OCI-LY7 (cell line): ENCODE results near the gene FBXL22. TPM values are rescaled to one million over a fixed set of nuclear protein-coding genes. Genes with fewer than 3 reads are reported as not detected.

ENCODE experiments used
- BruUV-seq: library from RNA; stranded (reverse); fragments of 400-500 nt; replicated peaks from 2 replicates; lab custom pipeline; 2021; lab: Mats Ljungman, UMichigan
- CTCF ChIA-PET: fragments of 300-600 bp; sonication (Branson Sonifier 250); formaldehyde crosslinking; loops from one replicate; lab custom pipeline; 2022; ENCODE audit warnings: antibody characterized with exemption; ENCODE audit not compliant: unreplicated experiment; lab: Charles Lee
- POLR2A ChIA-PET: fragments of 300-600 bp; sonication (Branson Sonifier 250); formaldehyde crosslinking; loops from one replicate; lab custom pipeline; 2022; ENCODE audit warnings: antibody characterized with exemption; lab: Charles Lee
- DNase-seq: peaks from one replicate; pipeline ENCODE4 v3.0.0-alpha.2; 2015; ENCODE audit warnings: low spot score
- H2AFZ ChIP-seq: fragments of 200-600 bp; sonication (generic), shearing (Covaris generic); 2 replicates; pipeline ENCODE4 v1.6.1; 2014; ENCODE audit warnings: mild to moderate bottlenecking, antibody characterized with exemption, low read length, moderate library complexity
- H3K27ac ChIP-seq: fragments of 200-600 bp; sonication (generic); 2 replicates; pipeline ENCODE4 v1.5.1; 2014; ENCODE audit warnings: mixed run types, low read depth, mild to moderate bottlenecking, moderate library complexity, low read length, inconsistent platforms; ENCODE audit not compliant: poor library complexity, severe bottlenecking
- H3K36me3 ChIP-seq: fragments of 200-600 bp; sonication (generic); 2 replicates; pipeline ENCODE4 v1.6.1; 2014; ENCODE audit warnings: mild to moderate bottlenecking, antibody characterized with exemption, low read length, moderate library complexity, mixed read lengths; ENCODE audit not compliant: insufficient read depth
- H3K4me1 ChIP-seq: fragments of 200-600 bp; sonication (generic); 2 replicates; pipeline ENCODE4 v1.5.1; 2014; ENCODE audit warnings: mild to moderate bottlenecking, low read length; ENCODE audit not compliant: insufficient read depth, poor library complexity, severe bottlenecking
- H3K4me2 ChIP-seq: fragments of 200-600 bp; sonication (generic); 2 replicates; pipeline ENCODE4 v1.6.1; 2014; ENCODE audit warnings: mild to moderate bottlenecking, low read length
- H3K4me3 ChIP-seq: fragments of 200-600 bp; sonication (generic); 2 replicates; pipeline ENCODE4 v1.5.1; 2014; ENCODE audit warnings: mild to moderate bottlenecking, low read depth, low read length; ENCODE audit not compliant: poor library complexity, severe bottlenecking
- H3K79me2 ChIP-seq: fragments of 200-600 bp; sonication (generic); 2 replicates; pipeline ENCODE4 v1.6.1; 2016; ENCODE audit warnings: low read depth, mild to moderate bottlenecking, low read length, moderate library complexity, mixed read lengths; ENCODE audit not compliant: insufficient read depth
- H3K9me2 ChIP-seq: fragments of 200-600 bp; sonication (generic); 2 replicates; pipeline ENCODE4 v1.6.1; 2016; ENCODE audit warnings: mild to moderate bottlenecking, low read length, mixed read lengths; ENCODE audit not compliant: insufficient read depth
- H3K9me3 ChIP-seq: fragments of 200-600 bp; sonication (generic); 2 replicates; pipeline ENCODE4 v1.6.1; 2014; ENCODE audit warnings: mild to moderate bottlenecking, mixed run types, low read length, mixed read lengths
- H4K20me1 ChIP-seq: fragments of 200-600 bp; sonication (generic); 2 replicates; pipeline ENCODE4 v1.6.1; 2014; ENCODE audit warnings: mild to moderate bottlenecking, antibody characterized with exemption, low read length, moderate library complexity, mixed read lengths; ENCODE audit not compliant: insufficient read depth
- CTCF ChIP-seq: fragments of 200-600 bp; sonication (generic); conservative IDR thresholded peaks from 2 replicates; pipeline ENCODE4 v1.5.1; 2014; ENCODE audit warnings: mild to moderate bottlenecking, antibody characterized with exemption, low read length, moderate library complexity, mixed read lengths
- EZH2phosphoT487 ChIP-seq: fragments of 200-600 bp; sonication (generic); IDR thresholded peaks from 2 replicates; pipeline ENCODE4 v1.6.1; 2018; ENCODE audit warnings: low read depth, borderline replicate concordance, mild to moderate bottlenecking, mixed run types, antibody characterized with exemption, low read length, moderate library complexity, mixed read lengths
- intact Hi-C: fragments of 100-400 bp; cut with micrococcal nuclease; formaldehyde crosslinking; loops from one replicate; pipeline ENCODE4 v1.10.0; 2022; ENCODE audit not compliant: unreplicated experiment
- total RNA-seq, 2 experiments: library from RNA; depleted of rRNA in 1 of 2; stranded (reverse); fragments of >200 nt in 1 of 2; shearing (Covaris generic) in 1 of 2; gene quantifications; 2 replicates each; pipeline ENCODE4 v1.2.3, GENCODE V29; 2014 to 2022

Gene FBXL22
- total RNA-seq, 2 experiments from 2014 or later, result 0.19 TPM; not detected in 1

DNA sequence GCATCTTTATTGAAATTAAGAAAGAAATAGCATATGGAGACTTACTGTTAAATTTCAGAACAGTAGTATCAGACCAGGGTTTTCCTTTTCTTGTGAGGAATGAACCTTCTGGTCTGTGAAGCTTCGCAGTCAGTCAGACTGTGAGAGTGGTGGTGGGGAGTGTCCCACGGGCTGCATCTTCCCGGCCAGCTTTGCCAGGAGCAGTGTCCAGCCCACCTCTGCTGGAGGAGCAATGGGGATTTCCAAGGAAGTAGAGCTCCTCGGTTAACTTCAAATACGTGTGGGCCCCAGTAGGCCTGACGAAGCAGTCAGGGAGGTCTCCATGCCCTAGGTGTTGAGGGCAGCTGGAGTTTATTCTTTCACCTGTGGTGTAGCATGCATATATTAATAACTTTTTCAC lies 40.9 kb upstream of the FBXL22 start:
- TF ChIP-seq CTCF (no peak), EZH2phosphoT487 (no peak)
- no peaks in the 10 kb centered on the region for H4K20me1 ChIP-seq

DNA sequence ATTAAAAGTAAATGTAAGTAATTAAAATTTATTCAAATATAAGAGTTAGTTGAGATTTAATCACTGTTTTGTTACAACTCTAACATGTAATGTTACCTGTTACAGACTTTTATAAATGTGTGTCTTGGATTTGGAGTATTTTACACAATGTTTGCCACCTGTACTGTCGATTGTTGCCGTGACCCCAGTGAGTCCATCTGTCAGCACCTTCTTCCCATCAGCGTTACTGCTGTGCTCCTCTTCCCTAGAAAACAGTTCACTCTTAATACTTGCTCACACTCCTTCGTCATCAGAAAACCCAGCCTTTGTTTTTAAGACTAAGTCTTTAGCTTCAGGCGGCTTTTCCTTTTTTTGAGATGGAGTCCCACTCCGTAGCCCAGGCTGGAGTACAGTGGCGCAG lies 40.5 kb upstream of the FBXL22 start:
- POLR2A ChIA-PET, result interaction anchor here (1.2 kb wide), 1 partner anchor 12 kb away, joined by 3 read pairs; no protein-coding TSS in a partner anchor
- H3K79me2 ChIP-seq, result no peaks in the 10 kb centered on the region
- H3K4me1 ChIP-seq, result no peaks in the 10 kb centered on the region
- no peaks in the 10 kb centered on the region for H3K9me2 ChIP-seq
- H3K4me2 ChIP-seq, result no peak overlapping the region
- peaks cover 76% of the 10 kb centered on the region for H3K36me3 ChIP-seq
- TF ChIP-seq CTCF (no peak), EZH2phosphoT487 (no peak)
- DNase-seq, result no peak
- intact Hi-C loops, result no loop called here
- H3K27ac ChIP-seq, result no peak overlapping the region
- H3K9me3 ChIP-seq, result no peaks in the 10 kb centered on the region
- CTCF ChIA-PET, result no interaction called here
- no peak overlapping the region for H3K4me3 ChIP-seq
- BruUV-seq, result no TSS peak
- no peak overlapping the region for H2AFZ ChIP-seq
- no peaks in the 10 kb centered on the region for H4K20me1 ChIP-seq

More for the DNA sequence above, 40.9 kb upstream of the FBXL22 start:
- H3K9me3 ChIP-seq, result no peaks in the 10 kb centered on the region
- no peak overlapping the region for H2AFZ ChIP-seq
- no TSS peak for BruUV-seq
- peaks cover 71% of the 10 kb centered on the region for H3K36me3 ChIP-seq
- ChIA-PET CTCF (no interaction called here), POLR2A (interaction anchor here (1.2 kb wide), 1 partner anchor 11 kb away, joined by 3 read pairs; no protein-coding TSS in a partner anchor)
- no peaks in the 10 kb centered on the region for H3K9me2 ChIP-seq
- intact Hi-C loops, result no loop called here
- no peaks in the 10 kb centered on the region for H3K79me2 ChIP-seq
- no peak for DNase-seq
- no peaks in the 10 kb centered on the region for H3K4me1 ChIP-seq
- H3K4me3 ChIP-seq, result no peak overlapping the region
- H3K27ac ChIP-seq, result no peak overlapping the region
- H3K4me2 ChIP-seq, result no peak overlapping the region

GRCh38 chr15:63559753-63560152 lies 37.4 kb upstream of the FBXL22 start:
- Histone ChIP-seq H3K4me3 (no peak overlapping the region), H3K4me1 (peaks cover 8% of the 10 kb centered on the region), H3K27ac (no peak overlapping the region), H3K9me2 (no peaks in the 10 kb centered on the region), H2AFZ (no peak overlapping the region), H4K20me1 (no peaks in the 10 kb centered on the region), H3K79me2 (no peaks in the 10 kb centered on the region), H3K9me3 (no peaks in the 10 kb centered on the region), H3K36me3 (peaks cover 88% of the 10 kb centered on the region), H3K4me2 (no peak overlapping the region)
- ChIA-PET POLR2A (interaction anchor here (0.8 to 1.0 kb wide), 2 partner anchors 11 to 13 kb away, joined by 3 read pairs; no protein-coding TSS in a partner anchor), CTCF (no interaction called here)
- TF ChIP-seq EZH2phosphoT487 (no peak), CTCF (no peak)
- no peak for DNase-seq
- intact Hi-C loops, result no loop called here
- no TSS peak for BruUV-seq
